Measurements from ENCODE around the gene FILIP1L. TPM values are rescaled to one million over a fixed set of nuclear protein-coding genes. Genes with fewer than 3 reads are reported as not detected.
A peak's percentile ranks its signal among the peaks of the same experiment; 100 is the strongest.

The FILIP1L gene
- total and polyA plus RNA-seq, 2 of the 13 experiments (the other 11 are each of a cell fraction or from before 2014, with no cell fraction given), result 8.1 to 187 TPM

GRCh38 chr3:100150473-100150872, 36.2 kb upstream of the FILIP1L start:
- CTCF ChIA-PET (ENCODE audit: low intra/inter-chr PET ratio, low total read pairs), result no interaction called here
- 100% methylated on average over 1 of the region's 1 CpG for WGBS (ENCODE audit: low lambda C conversion rate)

GRCh38 chr3:100149713-100150415, 35.6 kb upstream of the FILIP1L start:
- Histone ChIP-seq H3K27me3 (ENCODE audit: control insufficient read depth in 1 of 2, insufficient read depth in 2 of 2, low read length in 2 of 2) (no peaks in the 10 kb centered on the region), H3K36me3 (replicated peaks in 1 of 2; ENCODE audit: control insufficient read depth in 1 of 2, insufficient read depth in 2 of 2, low read length in 2 of 2) (peaks cover 0 to 11% of the 10 kb centered on the region in 2 experiments; a peak in 2 of 5 replicates), H3K27ac (ENCODE audit: extremely low read length, insufficient read depth, low read length) (no peak overlapping the region), H3K79me2 (ENCODE audit: insufficient read depth, low read length) (no peaks in the 10 kb centered on the region), H3K4me2 (ENCODE audit: low read depth, low read length) (no peak overlapping the region), H3K9me3 (ENCODE audit: low read length) (no peaks in the 10 kb centered on the region), H4K20me1 (ENCODE audit: insufficient read depth, low read length) (no peaks in the 10 kb centered on the region), H3K9ac (ENCODE audit: insufficient read depth, low read depth, low read length) (no peak overlapping the region), H3K4me3 (replicated peaks in 1 of 3; ENCODE audit: insufficient read depth in 1 of 3, low read depth in 2 of 3, low read length in 3 of 3) (no peak overlapping the region), H2AFZ (ENCODE audit: low read length) (no peak overlapping the region), H3K4me1 (ENCODE audit: insufficient read depth, low read length) (no peaks in the 10 kb centered on the region)
- ChIA-PET POLR2A (no interaction called here), CTCF (ENCODE audit: low intra/inter-chr PET ratio, low total read pairs) (no interaction called here)
- WGBS (ENCODE audit: low lambda C conversion rate), result 98% methylated on average over 6 of the region's 6 CpGs
- ATAC-seq (no peak), DNase-seq (ENCODE audit: low spot score) (no peak), FAIRE-seq (no peak)
- TF ChIP-seq XRCC5 (optimal IDR thresholded peaks at IDR 0.05; ENCODE audit: low read length), result no peak
- no peak for TF ChIP-seq YEATS4 (CRISPR knock-in tag; IDR thresholded peaks at IDR 0.05; ENCODE audit: borderline replicate concordance)
- no peak for TF ChIP-seq GATAD2A (CRISPR knock-in tag; IDR thresholded peaks at IDR 0.05)
- no peak for TF ChIP-seq ETS1 (CRISPR knock-in tag; IDR thresholded peaks at IDR 0.05)
- no TSS peak for BruUV-seq (replicated peaks)
- in situ Hi-C loops (cut with HindIII; ENCODE audit: extremely low pct_ligation_motif_present, low pct_unique_long_range_greater_than_20kb), result no loop called here
- intact Hi-C loops (cut with micrococcal nuclease; ENCODE audit: unreplicated experiment), result no loop called here

More at GRCh38 chr3:100150473-100150872, 36.2 kb upstream of the FILIP1L start:
- in situ Hi-C loops (cut with HindIII; ENCODE audit: extremely low pct_ligation_motif_present, low pct_unique_long_range_greater_than_20kb), result no loop called here
- DNase-seq (ENCODE audit: low spot score), result no peak
- ATAC-seq, result no peak
- H3K9me3 ChIP-seq (ENCODE audit: low read length), result peaks cover 6% of the 10 kb centered on the region
- no peaks in the 10 kb centered on the region for H4K20me1 ChIP-seq (ENCODE audit: insufficient read depth, low read length)
- no peak overlapping the region for H3K9ac ChIP-seq (ENCODE audit: insufficient read depth, low read depth, low read length)
- no TSS peak for BruUV-seq (replicated peaks)
- no peak overlapping the region for H3K27ac ChIP-seq (ENCODE audit: extremely low read length, insufficient read depth, low read length)
- POLR2A ChIA-PET, result no interaction called here
- no peak overlapping the region for H2AFZ ChIP-seq (ENCODE audit: low read length)
- peaks cover 0 to 11% of the 10 kb centered on the region in 2 experiments; a peak in 3 of 5 replicates for H3K36me3 ChIP-seq (replicated peaks in 1 of 2; ENCODE audit: control insufficient read depth in 1 of 2, insufficient read depth in 2 of 2, low read length in 2 of 2)
- no peaks in the 10 kb centered on the region for H3K27me3 ChIP-seq (ENCODE audit: control insufficient read depth in 1 of 2, insufficient read depth in 2 of 2, low read length in 2 of 2)
- peak; percentile 35; the same call in 1 of the 2 replicates for TF ChIP-seq CEBPB (IDR thresholded peaks at IDR 0.05; ENCODE audit: borderline replicate concordance, low read depth, low read length)
- TF ChIP-seq ZBTB42 (CRISPR knock-in tag; IDR thresholded peaks at IDR 0.05), result no peak
- intact Hi-C loops (cut with micrococcal nuclease; ENCODE audit: unreplicated experiment), result no loop called here
- H3K4me2 ChIP-seq (ENCODE audit: low read depth, low read length), result no peak overlapping the region
- H3K79me2 ChIP-seq (ENCODE audit: insufficient read depth, low read length), result no peaks in the 10 kb centered on the region
- no peak overlapping the region for H3K4me3 ChIP-seq (replicated peaks in 1 of 3; ENCODE audit: insufficient read depth in 1 of 3, low read depth in 2 of 3, low read length in 3 of 3)
- no peak for FAIRE-seq
- H3K4me1 ChIP-seq (ENCODE audit: insufficient read depth, low read length), result no peaks in the 10 kb centered on the region

All from HepG2 (cell line).